ENCODE results near the gene TPPP.

GRCh38 chr5:717143-717542 lies 24.0 kb upstream of the TPPP start:
- TF ChIP-seq YY1 (IDR thresholded peaks at IDR 0.05; ENCODE audit: low read depth) (no peak), TAF1 (IDR thresholded peaks at IDR 0.05; ENCODE audit: low read depth) (no peak), EP300 (IDR thresholded peaks at IDR 0.05; ENCODE audit: borderline replicate concordance) (no peak), RAD21 (IDR thresholded peaks at IDR 0.05; ENCODE audit: low read depth) (no peak), MAX (IDR thresholded peaks at IDR 0.05) (no peak), EGR1 (IDR thresholded peaks at IDR 0.05) (no peak), NFIC (IDR thresholded peaks at IDR 0.05) (no peak), CEBPB (IDR thresholded peaks at IDR 0.05) (no peak), ZBTB7A (IDR thresholded peaks at IDR 0.05; ENCODE audit: low read depth) (no peak), FOXM1 (IDR thresholded peaks at IDR 0.05; ENCODE audit: borderline replicate concordance, low read depth) (no peak), REST (IDR thresholded peaks at IDR 0.05; ENCODE audit: low read depth) (no peak), CREB1 (IDR thresholded peaks at IDR 0.05; ENCODE audit: low read depth) (no peak), TCF12 (IDR thresholded peaks at IDR 0.05; ENCODE audit: low read depth) (no peak)

Measured in Ishikawa (cell line).